Measurements from ENCODE around the gene WDFY2.
A peak's percentile ranks its signal among the peaks of the same experiment; 100 is the strongest.
"Not testable (repeated sequence)": the region's sequence is repeated elsewhere in the genome, so short reads cannot be mapped to it uniquely, and the experiment has no call there.

The WDFY2 gene

GRCh38 chr13:51583875-51584730, at the start of gene WDFY2:
Gene WDFY2 (plus strand): TSS chr13:51584462. CDS start chr13:51584688, 226 bp downstream.
- peak; percentile 99 for DNase-seq

DNA sequence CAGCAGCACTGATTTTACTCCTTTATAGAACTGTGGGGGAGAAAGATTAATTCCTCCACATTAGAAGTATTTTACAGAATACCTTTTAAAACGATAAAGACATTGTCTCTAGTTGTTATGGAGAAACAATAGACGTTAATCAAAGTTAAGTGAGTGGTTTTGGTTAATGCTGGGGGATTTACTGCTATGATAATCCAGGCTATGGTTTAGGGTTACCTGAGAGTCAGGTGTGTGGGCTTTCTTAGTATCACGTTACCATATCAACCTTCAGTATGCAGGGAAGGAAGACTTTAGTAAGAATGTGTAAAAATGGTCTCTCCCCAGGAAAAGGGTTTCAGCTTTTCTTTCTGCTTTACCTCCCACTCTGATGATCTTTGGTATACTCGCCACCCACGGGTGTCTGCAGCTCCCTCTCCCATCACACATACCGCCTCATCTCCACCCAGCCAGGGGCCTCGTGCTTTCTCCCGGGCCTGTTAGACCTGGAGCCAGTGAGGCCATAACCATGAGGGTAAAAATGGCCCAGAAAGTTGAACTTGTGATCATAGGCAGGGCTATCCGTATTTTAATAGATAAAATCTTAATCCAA, 45.6 kb upstream of the WDFY2 start:
- no peak for DNase-seq

- no peak for DNase-seq
These were observed 44.4 kb upstream of the WDFY2 start for GRCh38 chr13:51539887-51540286.

DNA sequence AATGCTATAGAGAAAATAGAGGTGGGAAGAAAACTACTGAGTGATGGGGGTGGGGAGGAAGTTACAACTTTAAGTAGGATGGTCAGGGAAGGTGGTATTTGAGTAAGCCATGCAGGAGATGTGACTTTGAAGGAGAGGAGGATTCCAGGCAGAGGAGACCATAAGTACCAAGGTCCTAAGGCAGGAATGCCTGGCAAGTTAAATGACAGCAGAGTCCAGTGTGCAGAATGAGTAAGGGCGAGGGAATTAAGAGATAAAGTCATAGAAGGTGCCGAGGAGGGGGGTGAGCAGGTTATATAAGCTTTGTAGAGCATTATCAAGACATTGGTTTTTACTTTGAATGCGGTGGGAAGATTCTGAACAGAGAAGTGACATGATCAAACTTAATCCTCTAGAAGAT, 43.2 kb upstream of the WDFY2 start:
- DNase-seq: no peak

DNA sequence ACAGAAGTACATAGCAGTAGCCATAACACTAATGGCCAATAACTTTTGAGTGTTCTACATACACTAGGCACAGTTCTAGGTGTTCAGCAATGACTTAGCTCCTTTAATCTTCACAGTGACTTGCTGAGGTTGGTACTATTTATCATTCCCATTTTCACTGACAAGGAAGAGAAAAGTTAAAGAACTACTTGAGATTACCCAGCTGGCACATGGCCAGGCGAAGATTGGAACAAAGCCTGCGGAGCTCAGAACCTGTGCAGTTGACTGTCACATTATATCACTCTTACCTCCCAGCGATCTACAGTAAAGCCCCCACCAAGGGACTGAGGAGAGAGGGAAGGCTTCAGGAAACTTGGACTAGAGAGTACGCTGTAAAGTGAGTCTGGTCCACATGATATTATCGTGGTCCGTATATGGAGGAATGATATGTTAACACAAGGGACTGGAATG, 42.4 kb upstream of the WDFY2 start:
- DNase-seq: no peak

DNA sequence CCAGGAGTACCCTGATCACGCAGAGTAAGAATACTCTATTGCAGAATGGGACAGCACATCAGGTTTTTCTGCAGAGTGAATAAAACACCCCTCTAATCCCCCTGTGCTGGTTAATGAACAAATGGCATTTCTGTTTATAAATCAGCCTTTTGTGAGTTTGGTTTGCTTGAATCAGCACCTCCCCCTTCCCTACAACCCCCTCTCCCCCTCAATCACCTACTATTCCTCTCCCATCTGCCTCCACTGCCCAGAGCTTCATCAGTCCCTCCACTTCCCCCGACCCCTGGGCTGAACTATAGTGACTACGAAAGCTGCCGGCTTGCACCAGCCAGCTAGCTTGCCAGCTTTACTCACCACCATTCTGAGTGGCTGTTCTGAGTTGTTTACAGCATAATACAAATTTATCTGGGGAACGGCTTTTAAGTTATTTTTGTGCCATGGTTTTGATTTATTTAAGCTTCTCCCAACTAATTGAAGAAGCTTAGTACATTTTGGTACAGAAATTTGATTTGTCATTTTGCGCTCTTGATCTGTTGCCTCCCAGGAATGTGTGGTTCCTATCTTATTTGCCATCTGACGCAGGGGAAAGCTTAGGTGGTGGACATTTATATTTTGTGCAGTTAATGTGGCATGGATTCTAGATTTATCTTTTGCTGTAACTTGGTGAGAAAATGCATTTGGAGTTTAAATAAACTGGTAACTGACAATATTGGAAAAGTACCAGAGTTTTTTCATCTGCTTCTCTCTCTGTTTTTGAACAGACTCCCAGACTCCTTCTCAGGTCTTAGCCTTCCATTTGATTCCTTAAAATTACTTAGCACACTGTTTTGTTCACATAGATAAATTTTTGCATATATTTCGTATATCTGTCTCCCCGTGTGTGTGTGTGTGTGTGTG, 41.7 kb upstream of the WDFY2 start:
- no peak for DNase-seq

- not testable (repeated sequence) for DNase-seq
These were observed 38.8 kb upstream of the WDFY2 start for GRCh38 chr13:51545446-51545845.

GRCh38 chr13:51547425-51548176, 36.7 kb upstream of the WDFY2 start:
- DNase-seq: no peak

GRCh38 chr13:51549050-51549449, 35.2 kb upstream of the WDFY2 start:
- DNase-seq: no peak

GRCh38 chr13:51549593-51549992, 34.7 kb upstream of the WDFY2 start:
- no peak for DNase-seq

- DNase-seq: no peak
These were observed 34.1 kb upstream of the WDFY2 start for GRCh38 chr13:51550151-51550550.

- no peak for DNase-seq
These were observed 32.8 kb upstream of the WDFY2 start for GRCh38 chr13:51551416-51551815.

DNA sequence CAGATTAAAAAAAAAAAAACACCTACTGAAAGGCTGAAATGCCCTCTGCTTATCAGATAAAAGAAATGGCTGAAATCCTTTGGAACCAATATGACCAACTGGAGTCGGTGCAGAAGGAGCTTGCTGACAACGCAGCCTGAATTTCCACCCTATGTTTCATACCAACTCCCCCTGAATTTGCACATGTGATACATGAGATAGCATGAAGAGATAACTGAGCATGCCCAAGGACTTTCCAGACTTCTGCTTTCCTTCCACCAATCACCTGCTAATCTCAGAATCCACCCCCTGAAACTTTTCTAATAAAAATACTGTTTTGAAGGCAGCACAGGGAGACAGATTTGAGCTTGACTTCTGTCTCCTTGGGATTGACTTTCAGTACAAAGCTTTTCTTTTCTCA, 32.2 kb upstream of the WDFY2 start:
- no peak for DNase-seq

DNA sequence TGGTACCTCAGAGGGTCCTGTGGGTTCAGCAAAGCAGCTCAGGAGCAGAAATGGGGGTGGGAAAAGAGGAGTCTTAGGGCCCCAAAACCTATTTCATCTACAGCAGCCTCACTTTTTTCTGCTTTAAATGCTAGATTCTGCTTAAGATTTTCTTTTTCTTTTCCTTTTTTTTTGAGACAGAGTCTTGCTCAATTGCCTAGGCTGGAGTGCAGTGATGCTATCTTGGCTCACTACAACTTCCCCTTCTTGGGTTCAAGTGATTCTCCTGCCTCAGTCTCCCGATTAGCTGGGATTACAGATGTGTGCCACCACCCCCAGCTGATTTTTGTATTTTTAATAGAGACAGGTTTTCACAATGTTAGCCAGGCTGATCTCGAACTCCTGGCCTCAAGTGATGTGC, 30.7 kb upstream of the WDFY2 start:
- DNase-seq: no peak

DNA sequence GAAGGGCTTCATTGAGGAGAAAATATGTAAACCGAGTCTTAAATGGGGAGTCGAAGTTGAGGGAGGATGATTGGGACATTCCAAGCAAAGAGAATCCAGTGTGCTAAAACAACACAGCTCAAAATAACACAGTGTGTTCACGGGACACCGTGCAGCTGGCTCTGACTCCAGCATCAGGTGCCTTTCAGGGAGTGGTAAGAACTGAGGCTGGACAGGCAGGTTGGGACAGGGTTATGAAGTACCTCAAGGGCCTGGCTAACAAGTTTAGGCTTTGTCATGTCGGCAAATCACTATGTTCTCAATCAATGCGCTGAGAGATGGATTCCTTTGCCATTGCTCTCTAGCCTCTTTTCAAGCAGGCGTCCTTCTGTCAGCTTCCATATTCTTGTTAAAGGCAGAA, 27.5 kb upstream of the WDFY2 start:
- DNase-seq: no peak

DNA sequence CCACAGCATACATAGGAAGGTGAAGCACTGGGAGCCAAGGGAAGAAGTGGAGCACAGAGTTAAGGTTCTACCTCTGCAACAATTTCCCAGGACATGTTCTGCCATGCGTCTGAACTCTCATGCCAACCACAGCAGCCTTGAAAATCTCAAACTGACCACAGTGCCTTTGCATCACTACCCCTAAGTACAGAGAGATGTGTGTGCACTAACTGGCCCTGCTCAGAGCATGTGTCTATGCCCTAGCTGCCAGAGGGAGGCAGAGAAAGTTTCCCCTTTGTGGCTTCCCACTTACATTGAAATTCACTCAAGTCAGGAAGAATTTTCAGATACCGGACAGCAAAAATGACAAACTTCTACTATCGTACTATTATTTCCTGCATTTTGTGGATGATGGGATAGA, 26.8 kb upstream of the WDFY2 start:
- DNase-seq: no peak

DNA sequence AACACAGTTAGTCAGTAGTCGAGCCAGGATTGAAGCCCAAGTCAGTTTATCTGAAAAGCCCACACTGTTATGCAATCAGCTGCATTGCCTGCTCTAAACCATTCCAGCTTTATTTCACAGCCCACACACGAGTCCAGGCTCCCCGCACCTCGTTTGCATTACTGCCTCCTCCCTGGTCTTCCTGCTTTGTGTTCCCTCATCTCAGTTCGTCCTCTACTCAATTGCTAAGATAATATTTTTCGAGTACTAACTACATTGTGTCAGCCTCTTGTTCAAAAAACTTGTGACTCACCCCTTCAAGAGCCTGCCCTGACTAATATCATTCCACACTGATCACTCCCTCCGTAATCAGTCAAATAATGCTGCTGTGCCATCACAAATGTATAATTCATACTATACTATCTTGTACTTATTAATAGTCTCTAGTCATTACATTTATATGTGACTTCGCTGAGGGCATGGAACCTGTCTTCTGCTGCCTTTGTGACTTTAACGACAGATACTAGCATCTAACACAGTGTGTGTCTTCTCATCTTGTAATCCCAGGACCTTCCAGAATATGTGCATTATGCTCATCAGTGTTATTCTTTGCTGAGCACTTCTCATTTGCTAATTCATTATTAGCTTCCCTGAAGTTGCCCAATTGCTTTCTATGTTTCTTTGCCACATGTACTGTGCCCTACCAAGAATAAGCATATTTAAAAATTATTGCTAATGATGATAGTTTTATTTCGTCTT, 26.2 kb upstream of the WDFY2 start:
- DNase-seq: peak; percentile 85

- no peak for DNase-seq
These were observed 24.1 kb upstream of the WDFY2 start for GRCh38 chr13:51559946-51560735.

DNA sequence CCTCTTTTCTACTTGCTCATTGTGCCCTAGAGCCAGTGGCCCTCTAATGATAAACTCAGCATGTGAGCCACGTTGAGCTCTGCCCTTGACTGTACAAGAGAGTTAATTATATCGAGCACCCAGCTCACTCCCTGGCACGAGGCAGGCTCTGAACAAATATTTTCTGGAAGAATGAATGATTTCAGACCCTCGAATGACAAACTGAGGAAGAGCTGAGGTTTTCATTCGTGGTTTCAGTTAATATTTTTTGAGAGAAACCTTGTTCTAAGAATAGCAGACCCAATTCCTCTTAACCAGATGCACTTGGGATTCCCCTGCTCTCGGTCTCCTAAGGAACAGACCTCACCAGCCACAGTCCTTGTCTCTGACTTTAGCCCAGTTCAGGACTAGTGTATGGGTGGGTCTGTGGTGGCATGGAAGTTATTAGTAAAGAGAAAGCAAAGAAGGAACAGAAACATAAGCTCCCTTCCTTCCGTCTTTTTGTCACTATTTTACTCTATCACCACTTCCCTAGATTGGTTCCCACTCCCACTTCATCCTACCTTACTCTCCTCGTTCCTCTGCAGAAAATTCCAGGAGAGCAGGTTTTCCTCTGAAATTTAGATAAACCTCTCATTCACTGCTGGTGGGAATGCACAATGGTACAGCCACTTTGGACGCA, 22.1 kb upstream of the WDFY2 start:
- no peak for DNase-seq

- DNase-seq: no peak
These were observed 20.0 kb upstream of the WDFY2 start for GRCh38 chr13:51564252-51564651.

- DNase-seq: no peak
These were observed 19.6 kb upstream of the WDFY2 start for GRCh38 chr13:51564671-51565070.

All from kidney glomerular epithelial cell (primary cell).